ENCODE data around the gene LRIT2.
"Not testable (repeated sequence)": the region's sequence is repeated elsewhere in the genome, so short reads cannot be mapped to it uniquely, and the experiment has no call there.

LRIT2 gene

GRCh38 chr10:84184517-84184916 lies 40.8 kb downstream of the LRIT2 start:
- no peak for TF ChIP-seq ZFX (IDR thresholded peaks at IDR 0.05; ENCODE audit: borderline replicate concordance)
- no peak for TF ChIP-seq CTCF (IDR thresholded peaks at IDR 0.05)
- no peak overlapping the region for H3K27ac ChIP-seq

GRCh38 chr10:84181631-84182030 lies 43.7 kb downstream of the LRIT2 start:
- H3K27ac ChIP-seq: no peak overlapping the region
- no peak for TF ChIP-seq ZFX (IDR thresholded peaks at IDR 0.05; ENCODE audit: borderline replicate concordance)
- no peak for TF ChIP-seq CTCF (IDR thresholded peaks at IDR 0.05)

GRCh38 chr10:84180386-84180785 lies 45.0 kb downstream of the LRIT2 start:
- not testable (repeated sequence) for H3K27ac ChIP-seq

GRCh38 chr10:84179059-84179710 lies 46.2 kb downstream of the LRIT2 start:
- TF ChIP-seq ZFX (IDR thresholded peaks at IDR 0.05; ENCODE audit: borderline replicate concordance) (no peak), CTCF (IDR thresholded peaks at IDR 0.05) (no peak)
- no peak overlapping the region for H3K27ac ChIP-seq

- no peak overlapping the region for H3K27ac ChIP-seq
- TF ChIP-seq CTCF (IDR thresholded peaks at IDR 0.05): no peak
- no peak for TF ChIP-seq ZFX (IDR thresholded peaks at IDR 0.05; ENCODE audit: borderline replicate concordance)
These were observed 47.2 kb downstream of the LRIT2 start for GRCh38 chr10:84178160-84178609.

GRCh38 chr10:84177541-84178141 lies 47.7 kb downstream of the LRIT2 start:
- H3K27ac ChIP-seq: no peak overlapping the region

GRCh38 chr10:84176836-84177474 lies 48.4 kb downstream of the LRIT2 start:
- TF ChIP-seq ZFX (IDR thresholded peaks at IDR 0.05; ENCODE audit: borderline replicate concordance): no peak
- TF ChIP-seq CTCF (IDR thresholded peaks at IDR 0.05): no peak
- no peak overlapping the region for H3K27ac ChIP-seq

More at GRCh38 chr10:84177541-84178141, 47.7 kb downstream of the LRIT2 start:
- TF ChIP-seq CTCF (IDR thresholded peaks at IDR 0.05) (no peak), ZFX (IDR thresholded peaks at IDR 0.05; ENCODE audit: borderline replicate concordance) (no peak)
